GM12878 (cell line): ENCODE results near the gene MAST2. TPM values are rescaled to one million over a fixed set of nuclear protein-coding genes. Genes with fewer than 3 reads are reported as not detected.

ENCODE experiments used
- ATAC-seq: fragments of 200-7000 bp; cut with Tn5 transposase; 3 replicates; pipeline ENCODE4 v1.9.1; 2020; ENCODE audit warnings: mild to moderate bottlenecking, moderate library complexity
- BruUV-seq: library from RNA; stranded (reverse); fragments of 400-500 nt; replicated peaks from 2 replicates; lab custom pipeline; 2021; lab: Mats Ljungman, UMichigan
- CTCF ChIA-PET: fragments of 300-600 bp; sonication (Branson Sonifier 250); formaldehyde crosslinking; extraction: SDS; loops from one replicate; lab custom pipeline; 2021; ENCODE audit warnings: inconsistent platforms; lab: Yijun Ruan, JAX
- POLR2A ChIA-PET: fragments of 350-600 bp; formaldehyde crosslinking; extraction: SDS; loops from one replicate; lab custom pipeline; 2021; ENCODE audit warnings: inconsistent platforms; lab: Charles Lee
- RAD21 ChIA-PET: fragments of 300-600 bp; sonication (Branson Sonifier 250); formaldehyde crosslinking; loops from one replicate; lab custom pipeline; 2023; ENCODE audit warnings: antibody characterized with exemption; ENCODE audit not compliant: unreplicated experiment; lab: Charles Lee
- SMC1A ChIA-PET: fragments of 300-600 bp; sonication (Branson Sonifier 250); formaldehyde crosslinking; loops from one replicate; lab custom pipeline; 2023; ENCODE audit not compliant: unreplicated experiment, uncharacterized antibody; lab: Charles Lee
- DNase-seq: peaks from one replicate; pipeline ENCODE4 v3.0.0-alpha.2; 2011; ENCODE audit warnings: low read depth, low spot score
- FAIRE-seq: peaks from 3 replicates; lab custom pipeline; 2011; peaks lifted over from hg19 to GRCh38; lab: Jason Lieb, UNC
- H2AFZ ChIP-seq: 2 replicates; pipeline ENCODE4 v1.6.0; 2011; ENCODE audit warnings: low read depth, low read length, control low read depth; ENCODE audit not compliant: control insufficient read depth
- H3K27ac ChIP-seq: 2 replicates; pipeline ENCODE4 v1.5.1; 2011; ENCODE audit warnings: control low read depth; ENCODE audit not compliant: control insufficient read depth, insufficient read depth
- H3K27me3 ChIP-seq, 2 experiments: replicated peaks in 1 of 2; 2 replicates each; pipeline versions ENCODE4 v1.6.0 to v1.6.1; 2011; ENCODE audit warnings: low read length in 1 of 2; ENCODE audit not compliant: control insufficient read depth in 2 of 2, insufficient read depth in 2 of 2
- H3K36me3 ChIP-seq, 2 experiments: 2 replicates each; pipeline ENCODE4 v1.5.1; 2011; ENCODE audit warnings: low read length in 1 of 2; ENCODE audit not compliant: control insufficient read depth in 2 of 2, insufficient read depth in 2 of 2
- H3K4me1 ChIP-seq: 2 replicates; pipeline ENCODE4 v1.6.1; 2011; ENCODE audit warnings: mild to moderate bottlenecking, low read length, moderate library complexity, mixed read lengths; ENCODE audit not compliant: control insufficient read depth, insufficient read depth
- H3K4me2 ChIP-seq: 2 replicates; pipeline ENCODE4 v1.6.0; 2011; ENCODE audit warnings: control low read depth; ENCODE audit not compliant: control insufficient read depth, insufficient read depth
- H3K4me3 ChIP-seq: fragments of 200-600 bp; sonication (generic); 2 replicates; pipeline ENCODE4 v1.5.1; 2016
- H3K79me2 ChIP-seq: 2 replicates; pipeline ENCODE4 v1.6.0; 2011; ENCODE audit warnings: low read length; ENCODE audit not compliant: control insufficient read depth, insufficient read depth
- H3K9ac ChIP-seq: 2 replicates; pipeline ENCODE4 v1.8.0; 2011; ENCODE audit warnings: low read length, control low read depth, mixed read lengths; ENCODE audit not compliant: control insufficient read depth, insufficient read depth
- H3K9me3 ChIP-seq: replicated peaks from 3 replicates; pipeline ENCODE4 v1.5.1; 2011; ENCODE audit warnings: mild to moderate bottlenecking, low read length; ENCODE audit not compliant: control insufficient read depth, insufficient read depth
- H4K20me1 ChIP-seq: 2 replicates; pipeline ENCODE4 v1.6.0; 2011; ENCODE audit not compliant: control insufficient read depth, insufficient read depth
- BACH1 ChIP-seq: fragments of 450-650 bp; IDR thresholded peaks from 2 replicates; pipeline ENCODE4 v1.6.1; 2017; ENCODE audit warnings: mild to moderate bottlenecking, borderline replicate concordance
- BCLAF1 ChIP-seq: fragments of 450-650 bp; IDR thresholded peaks from 2 replicates; pipeline ENCODE4 v1.6.1; 2017; ENCODE audit warnings: antibody characterized with exemption, mild to moderate bottlenecking, moderate library complexity
- BRCA1 ChIP-seq: IDR thresholded peaks from 2 replicates; pipeline ENCODE4 v1.6.1; 2011; ENCODE audit warnings: low read depth, low read length, improper control_type of control experiment
- DPF2 ChIP-seq: fragments of 450-650 bp; IDR thresholded peaks from 2 replicates; pipeline ENCODE4 v1.6.1; 2017; ENCODE audit warnings: mild to moderate bottlenecking
- ELK1 ChIP-seq: IDR thresholded peaks from 2 replicates; pipeline ENCODE4 v1.6.1; 2012; ENCODE audit warnings: low read depth, low read length, improper control_type of control experiment
- HDAC2 ChIP-seq: fragments of 200-600 bp; sonication (generic); IDR thresholded peaks from 2 replicates; pipeline ENCODE4 v1.6.1; 2017
- HDGF ChIP-seq: fragments of 450-650 bp; IDR thresholded peaks from 2 replicates; pipeline ENCODE4 v1.6.1; 2016; ENCODE audit warnings: antibody characterized with exemption
- IRF4 ChIP-seq: IDR thresholded peaks from 2 replicates; pipeline ENCODE4 v1.6.1; 2011; ENCODE audit warnings: low read depth, low read length
- MTA3 ChIP-seq: IDR thresholded peaks from 2 replicates; pipeline ENCODE4 v1.6.1; 2012; ENCODE audit warnings: low read length, inconsistent platforms, borderline replicate concordance
- NR2F1 ChIP-seq: fragments of 450-650 bp; conservative IDR thresholded peaks from 2 replicates; pipeline ENCODE4 v1.6.1; 2017; ENCODE audit warnings: mild to moderate bottlenecking
- SPI1 ChIP-seq: IDR thresholded peaks from 2 replicates; pipeline ENCODE4 v1.6.1; 2011; ENCODE audit warnings: low read depth, mild to moderate bottlenecking, low read length, moderate library complexity, borderline replicate concordance; ENCODE audit not compliant: insufficient read depth
- SREBF2 ChIP-seq: IDR thresholded peaks from 2 replicates; pipeline ENCODE4 v1.6.1; 2012; ENCODE audit warnings: mild to moderate bottlenecking, low read length
- STAT1 ChIP-seq: fragments of 450-650 bp; conservative IDR thresholded peaks from 2 replicates; pipeline ENCODE4 v1.6.1; 2014; ENCODE audit warnings: antibody characterized with exemption, mild to moderate bottlenecking
- SUPT20H ChIP-seq: IDR thresholded peaks from 2 replicates; pipeline ENCODE4 v1.6.1; 2011; ENCODE audit warnings: low read depth, mild to moderate bottlenecking, low read length, moderate library complexity, borderline replicate concordance; ENCODE audit not compliant: control insufficient read depth
- TCF12 ChIP-seq: IDR thresholded peaks from 2 replicates; pipeline ENCODE4 v1.6.1; 2011; ENCODE audit warnings: low read depth, mild to moderate bottlenecking, low read length
- WGBS: methylation state at CpG from one replicate; pipeline ENCODE4 v1.1.6; 2016; ENCODE audit warnings: low lambda C conversion rate; ENCODE audit not compliant: insufficient replicate concordance, insufficient coverage; ENCODE audit errors: missing lambda C conversion rate; 5-methylcytosine and 5-hydroxymethylcytosine counted together
- in situ Hi-C: fragments of 300-500 bp; cut with MboI; formaldehyde crosslinking; loops from 9 replicates; pipeline ENCODE4 v1.14.3; 2018; ENCODE audit warnings: mixed read lengths
- intact Hi-C: fragments of 100-400 bp; cut with micrococcal nuclease; formaldehyde crosslinking; loops from one replicate; pipeline ENCODE4 v1.14.2; 2022; ENCODE audit not compliant: unreplicated experiment
- polyA plus RNA-seq, 11 experiments: library from polyadenylated mRNA; depleted of rRNA in 4 of 11; unstranded in 6 of 11; stranded (reverse) in 5 of 11; fragments of >200 nt; fragmentation: Nextera tagmentation in 4 of 11; fragmentation: Illumina TruSeq in 1 of 11; extraction: Ambion mirVana in 4 of 11; extraction: Trizol in 1 of 11; gene quantifications; 1 replicate in 1 of 11; 2 replicates in 10 of 11; pipeline versions ENCODE4 v1.2.1 to v1.2.3, GENCODE V29; 2011 to 2016; ENCODE audit warnings: inconsistent platforms in 2 of 11, missing spikeins in 2 of 11, low read depth in 1 of 11
- total RNA-seq, 4 experiments: library from RNA; depleted of rRNA in 3 of 4; stranded (reverse); fragments of >200 nt in 3 of 4; fragmentation: Illumina TruSeq in 1 of 4; extraction: Trizol in 1 of 4; gene quantifications; 2 replicates each; pipeline versions ENCODE4 v1.2.1 to v1.2.3, GENCODE V29; 2013 to 2021
- TF ChIP-seq, protein P1 (sequence below): fragments of 450-650 bp; conservative IDR thresholded peaks from 2 replicates; pipeline ENCODE4 v1.6.1; 2017; ENCODE audit warnings: mild to moderate bottlenecking, moderate library complexity
- TF ChIP-seq, protein P2 (sequence below): fragments of 450-650 bp; IDR thresholded peaks from 2 replicates; pipeline ENCODE4 v1.6.1; 2017; ENCODE audit warnings: mild to moderate bottlenecking, low read depth, inconsistent platforms; ENCODE audit not compliant: poor library complexity, severe bottlenecking

The MAST2 gene
- total and polyA plus RNA-seq, 10 of the 15 experiments (the other 5 are each of a cell fraction or from before 2014, with no cell fraction given), result 1.0 to 28.7 (median 13.8) TPM

GRCh38 chr1:45789601-45790000 is 13.8 kb upstream of the MAST2 start:
- ATAC-seq (no peak), FAIRE-seq (no peak), DNase-seq (no peak)
- no TSS peak for BruUV-seq
- no peak overlapping the region for H3K27ac ChIP-seq
- no peaks in the 10 kb centered on the region; the same call in 1 of the 2 replicates for H3K4me1 ChIP-seq
- H3K9me3 ChIP-seq, result no peaks in the 10 kb centered on the region
- no peak overlapping the region for H3K9ac ChIP-seq
- CTCF ChIA-PET, result interaction anchor here (0.7 kb wide), 1 partner anchor 17 kb away, joined by 3 read pairs; no protein-coding TSS in a partner anchor
- in situ Hi-C loops (no loop called here), intact Hi-C loops (no loop called here)
- no peaks in the 10 kb centered on the region for H3K79me2 ChIP-seq
- no peak overlapping the region for H2AFZ ChIP-seq
- H4K20me1 ChIP-seq, result no peaks in the 10 kb centered on the region
- WGBS, result 14% methylated on average over 2 of the region's 2 CpGs
- SMC1A ChIA-PET, result interaction anchor here (0.7 kb wide), 1 partner anchor 152 kb away, joined by 5 read pairs; no protein-coding TSS in a partner anchor
- POLR2A ChIA-PET, result interaction anchor here (0.7 kb wide), 1 partner anchor 205 kb away, joined by 5 read pairs; no protein-coding TSS in a partner anchor
- no peak overlapping the region for H3K4me2 ChIP-seq
- RAD21 ChIA-PET, result no interaction called here
- H3K4me3 ChIP-seq, result no peak overlapping the region
- no peaks in the 10 kb centered on the region for H3K36me3 ChIP-seq
- no peaks in the 10 kb centered on the region for H3K27me3 ChIP-seq
- TF ChIP-seq NR2F1 (no peak), ELK1 (no peak), IRF4 (no peak), DPF2 (no peak), SPI1 (no peak), BACH1 (no peak), MTA3 (no peak), BCLAF1 (no peak), SREBF2 (no peak), STAT1 (no peak), HDGF (no peak), BRCA1 (no peak), HDAC2 (no peak), SUPT20H (no peak), TCF12 (no peak)
- TF ChIP-seq, protein P1, sequence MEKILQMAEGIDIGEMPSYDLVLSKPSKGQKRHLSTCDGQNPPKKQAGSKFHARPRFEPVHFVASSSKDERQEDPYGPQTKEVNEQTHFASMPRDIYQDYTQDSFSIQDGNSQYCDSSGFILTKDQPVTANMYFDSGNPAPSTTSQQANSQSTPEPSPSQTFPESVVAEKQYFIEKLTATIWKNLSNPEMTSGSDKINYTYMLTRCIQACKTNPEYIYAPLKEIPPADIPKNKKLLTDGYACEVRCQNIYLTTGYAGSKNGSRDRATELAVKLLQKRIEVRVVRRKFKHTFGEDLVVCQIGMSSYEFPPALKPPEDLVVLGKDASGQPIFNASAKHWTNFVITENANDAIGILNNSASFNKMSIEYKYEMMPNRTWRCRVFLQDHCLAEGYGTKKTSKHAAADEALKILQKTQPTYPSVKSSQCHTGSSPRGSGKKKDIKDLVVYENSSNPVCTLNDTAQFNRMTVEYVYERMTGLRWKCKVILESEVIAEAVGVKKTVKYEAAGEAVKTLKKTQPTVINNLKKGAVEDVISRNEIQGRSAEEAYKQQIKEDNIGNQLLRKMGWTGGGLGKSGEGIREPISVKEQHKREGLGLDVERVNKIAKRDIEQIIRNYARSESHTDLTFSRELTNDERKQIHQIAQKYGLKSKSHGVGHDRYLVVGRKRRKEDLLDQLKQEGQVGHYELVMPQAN, result no peak
- TF ChIP-seq, protein P2, sequence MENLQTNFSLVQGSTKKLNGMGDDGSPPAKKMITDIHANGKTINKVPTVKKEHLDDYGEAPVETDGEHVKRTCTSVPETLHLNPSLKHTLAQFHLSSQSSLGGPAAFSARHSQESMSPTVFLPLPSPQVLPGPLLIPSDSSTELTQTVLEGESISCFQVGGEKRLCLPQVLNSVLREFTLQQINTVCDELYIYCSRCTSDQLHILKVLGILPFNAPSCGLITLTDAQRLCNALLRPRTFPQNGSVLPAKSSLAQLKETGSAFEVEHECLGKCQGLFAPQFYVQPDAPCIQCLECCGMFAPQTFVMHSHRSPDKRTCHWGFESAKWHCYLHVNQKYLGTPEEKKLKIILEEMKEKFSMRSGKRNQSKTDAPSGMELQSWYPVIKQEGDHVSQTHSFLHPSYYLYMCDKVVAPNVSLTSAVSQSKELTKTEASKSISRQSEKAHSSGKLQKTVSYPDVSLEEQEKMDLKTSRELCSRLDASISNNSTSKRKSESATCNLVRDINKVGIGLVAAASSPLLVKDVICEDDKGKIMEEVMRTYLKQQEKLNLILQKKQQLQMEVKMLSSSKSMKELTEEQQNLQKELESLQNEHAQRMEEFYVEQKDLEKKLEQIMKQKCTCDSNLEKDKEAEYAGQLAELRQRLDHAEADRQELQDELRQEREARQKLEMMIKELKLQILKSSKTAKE, result no peak
